ENCODE measurements around the gene RNF8. TPM values are rescaled to one million over a fixed set of nuclear protein-coding genes. Genes with fewer than 3 reads are reported as not detected.

The RNF8 gene
- total RNA-seq, 2 donors from 2014 or later: 38.2 to 51.1 TPM

GRCh38 chr6:37320646-37321045 lies 33.1 kb upstream of the RNF8 start:
- Histone ChIP-seq H3K9me3 (ENCODE audit: control insufficient read depth, low read length) (no peaks in the 10 kb centered on the region), H3K27ac (ENCODE audit: low read depth, low read length) (peak overlapping the region; percentile 56), H3K4me1 (ENCODE audit: control insufficient read depth, insufficient read depth, low read length) (peaks cover 14% of the 10 kb centered on the region), H3K9ac (ENCODE audit: extremely low read depth, low read length, poor library complexity, severe bottlenecking) (no peak overlapping the region), H3K36me3 (ENCODE audit: control insufficient read depth, insufficient read depth, low read length) (peaks cover 70% of the 10 kb centered on the region), H3K4me3 (ENCODE audit: low read length) (no peak overlapping the region), H3K27me3 (ENCODE audit: control insufficient read depth, insufficient read depth, low read length, poor library complexity, severe bottlenecking) (no peaks in the 10 kb centered on the region)
- 90 to 92% methylated on average over 5 to 8 of the region's 8 CpGs for WGBS, 2 experiments (ENCODE audit: insufficient coverage in 1 of 2, insufficient read length in 1 of 2)
- Mint-ChIP-seq H3K4me3 (no peak overlapping the region), H3K36me3 (ENCODE audit: low read depth) (peaks cover 8% of the 10 kb centered on the region), H3K27ac (no peak overlapping the region), H3K4me1 (peaks cover 13% of the 10 kb centered on the region), H3K27me3 (ENCODE audit: insufficient read depth) (no peaks in the 10 kb centered on the region), H3K9me3 (no peaks in the 10 kb centered on the region)
- TF ChIP-seq CTCF (conservative IDR thresholded peaks at IDR 0.05): no peak
- DNase-seq: no peak

GRCh38 chr6:37321101-37321500 lies 32.7 kb upstream of the RNF8 start:
- H3K36me3 Mint-ChIP-seq (ENCODE audit: low read depth): peaks cover 11% of the 10 kb centered on the region
- H3K27ac ChIP-seq (ENCODE audit: low read depth, low read length): no peak overlapping the region
- H3K27me3 Mint-ChIP-seq (ENCODE audit: insufficient read depth): no peaks in the 10 kb centered on the region
- H3K4me1 Mint-ChIP-seq: peaks cover 15% of the 10 kb centered on the region
- peaks cover 14% of the 10 kb centered on the region for H3K4me1 ChIP-seq (ENCODE audit: control insufficient read depth, insufficient read depth, low read length)
- no peaks in the 10 kb centered on the region for H3K9me3 ChIP-seq (ENCODE audit: control insufficient read depth, low read length)
- no peak overlapping the region for H3K9ac ChIP-seq (ENCODE audit: extremely low read depth, low read length, poor library complexity, severe bottlenecking)
- H3K27ac Mint-ChIP-seq: no peak overlapping the region
- peaks cover 66% of the 10 kb centered on the region for H3K36me3 ChIP-seq (ENCODE audit: control insufficient read depth, insufficient read depth, low read length)
- no peak for DNase-seq
- H3K4me3 ChIP-seq (ENCODE audit: low read length): no peak overlapping the region
- H3K9me3 Mint-ChIP-seq: no peaks in the 10 kb centered on the region
- H3K4me3 Mint-ChIP-seq: no peak overlapping the region
- TF ChIP-seq CTCF (conservative IDR thresholded peaks at IDR 0.05): no peak
- H3K27me3 ChIP-seq (ENCODE audit: control insufficient read depth, insufficient read depth, low read length, poor library complexity, severe bottlenecking): no peaks in the 10 kb centered on the region

- TF ChIP-seq CTCF (conservative IDR thresholded peaks at IDR 0.05): no peak
- H3K27ac Mint-ChIP-seq: peak overlapping the region; percentile 36
- DNase-seq: no peak
- peaks cover 9% of the 10 kb centered on the region for H3K36me3 Mint-ChIP-seq (ENCODE audit: low read depth)
- H3K9me3 ChIP-seq (ENCODE audit: control insufficient read depth, low read length): no peaks in the 10 kb centered on the region
- H3K4me3 Mint-ChIP-seq: no peak overlapping the region
- peaks cover 15% of the 10 kb centered on the region for H3K4me1 Mint-ChIP-seq
- peaks cover 14% of the 10 kb centered on the region for H3K4me1 ChIP-seq (ENCODE audit: control insufficient read depth, insufficient read depth, low read length)
- WGBS, 2 experiments (ENCODE audit: insufficient coverage in 1 of 2, insufficient read length in 1 of 2): 89 to 95% methylated on average over 5 to 8 of the region's 8 CpGs
- no peak overlapping the region for H3K4me3 ChIP-seq (ENCODE audit: low read length)
- H3K9me3 Mint-ChIP-seq: no peaks in the 10 kb centered on the region
- H3K36me3 ChIP-seq (ENCODE audit: control insufficient read depth, insufficient read depth, low read length): peaks cover 59% of the 10 kb centered on the region
- no peak overlapping the region for H3K9ac ChIP-seq (ENCODE audit: extremely low read depth, low read length, poor library complexity, severe bottlenecking)
- no peaks in the 10 kb centered on the region for H3K27me3 Mint-ChIP-seq (ENCODE audit: insufficient read depth)
- H3K27ac ChIP-seq (ENCODE audit: low read depth, low read length): no peak overlapping the region
- no peaks in the 10 kb centered on the region for H3K27me3 ChIP-seq (ENCODE audit: control insufficient read depth, insufficient read depth, low read length, poor library complexity, severe bottlenecking)
Measured at GRCh38 chr6:37321516-37322415, 32.0 kb upstream of the RNF8 start.
